Activated CD4-positive, CD25-positive, alpha-beta regulatory T cell treated with anti-CD3 and anti-CD28 coated beads, Interleukin-2, amount 50 U/mL, for 72 hours (primary cell): ENCODE measurements around the gene C15orf39.

Source experiments
- DNase-seq: peaks from one replicate; pipeline ENCODE4 v3.0.0; 2021

Gene C15orf39

DNA sequence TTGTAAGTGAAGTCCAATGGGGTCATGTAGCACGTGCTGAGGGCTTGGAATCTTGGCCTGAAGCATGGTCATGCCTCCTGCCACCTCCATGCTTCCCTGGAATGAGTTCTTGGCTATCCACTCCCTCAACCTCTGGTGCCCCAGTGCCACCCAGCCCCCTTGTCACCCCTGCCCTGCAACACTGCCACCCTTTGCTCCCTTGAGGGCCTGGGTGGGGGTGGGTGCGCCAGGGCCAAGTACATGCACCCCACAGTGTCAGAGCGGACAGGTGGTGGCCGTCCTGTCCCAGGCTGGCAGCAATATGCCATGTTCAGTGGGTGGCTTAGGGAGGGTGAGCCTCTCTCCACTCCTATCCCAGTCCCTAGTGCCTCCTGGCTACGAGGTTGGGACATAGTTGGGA, 27.6 kb upstream of the C15orf39 start:
- no peak for DNase-seq

DNA sequence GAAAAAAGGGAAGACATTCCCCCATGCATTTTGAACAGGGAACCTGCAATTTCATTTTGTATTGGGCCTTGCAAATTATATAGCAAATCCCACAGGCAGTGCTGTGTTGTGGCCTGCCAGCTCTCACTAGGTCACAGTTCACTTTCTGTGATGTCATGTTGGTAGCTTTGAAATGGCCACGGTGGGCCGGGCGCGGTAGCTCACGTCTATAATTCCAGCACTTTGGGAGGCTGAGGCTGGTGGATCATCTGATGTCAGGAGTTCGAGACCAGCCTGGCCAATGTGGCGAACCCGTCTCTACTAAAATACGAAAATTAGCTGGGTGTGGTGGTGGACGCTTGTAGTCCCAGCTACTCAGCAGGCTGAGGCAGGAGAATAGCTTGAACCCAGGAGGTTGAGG, 27.0 kb upstream of the C15orf39 start:
- DNase-seq = no peak

DNA sequence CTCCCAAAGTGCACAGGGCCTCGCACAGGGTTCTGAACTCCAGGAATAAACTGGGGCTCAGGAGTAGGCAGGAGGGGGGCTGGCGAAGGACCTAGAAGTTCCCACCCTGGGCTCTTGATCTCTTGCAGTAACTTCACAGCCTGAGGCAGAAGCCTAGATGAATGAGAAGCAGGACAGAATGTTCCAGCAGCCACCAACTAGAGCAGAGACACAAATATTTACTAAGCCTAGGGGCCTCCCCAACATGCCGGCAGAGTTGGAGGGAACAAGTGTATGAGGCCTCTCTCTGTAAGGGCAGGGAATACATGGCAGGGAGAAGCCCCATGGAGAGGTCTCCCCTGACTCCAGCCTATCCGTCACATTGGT, 25.3 kb upstream of the C15orf39 start:
- DNase-seq = no peak

- DNase-seq = no peak
Measured at GRCh38 chr15:75177360-75178071, 24.2 kb upstream of the C15orf39 start.

GRCh38 chr15:75178171-75178937, 23.3 kb upstream of the C15orf39 start:
- no peak for DNase-seq

DNA sequence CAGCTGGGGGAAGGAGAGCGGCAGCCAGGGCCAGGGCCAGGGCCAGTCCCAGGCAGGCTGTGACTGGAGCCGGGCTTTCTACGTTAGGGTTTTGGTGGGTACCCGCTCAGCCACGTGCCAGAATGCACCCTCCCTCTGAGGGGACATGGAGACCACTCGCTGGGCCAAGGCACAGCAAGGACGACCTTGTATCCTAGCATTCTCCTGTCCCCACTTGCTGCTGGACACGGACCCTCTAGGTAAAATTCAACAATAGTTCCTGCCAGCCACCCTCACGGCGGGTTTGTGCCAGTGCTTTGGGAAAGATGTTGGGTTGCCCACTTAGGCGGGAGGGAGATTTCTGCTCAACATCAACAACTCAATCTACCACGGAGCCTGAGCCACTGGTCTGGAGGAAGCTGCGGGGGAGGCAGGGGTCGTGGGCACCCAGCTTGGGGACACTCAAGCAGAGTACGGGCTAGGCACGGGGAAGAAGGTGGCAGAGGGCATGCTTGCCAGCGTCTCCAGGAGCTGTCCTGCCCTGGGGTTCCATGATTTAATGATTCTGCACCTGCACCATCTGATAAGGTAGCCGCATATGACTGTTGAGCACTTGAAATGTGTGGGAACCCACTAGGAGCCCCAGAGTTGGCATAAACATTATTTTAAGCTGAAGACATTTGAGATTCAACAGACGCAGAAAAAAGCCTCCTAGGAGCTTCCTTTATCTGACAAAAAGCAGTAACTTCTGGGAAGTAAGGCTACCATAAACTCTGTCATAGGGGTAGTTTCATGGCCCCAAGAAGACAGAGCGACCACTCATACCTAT, 22.5 kb upstream of the C15orf39 start:
- no peak for DNase-seq

- no peak for DNase-seq
Measured at GRCh38 chr15:75179746-75180140, 21.9 kb upstream of the C15orf39 start.

DNA sequence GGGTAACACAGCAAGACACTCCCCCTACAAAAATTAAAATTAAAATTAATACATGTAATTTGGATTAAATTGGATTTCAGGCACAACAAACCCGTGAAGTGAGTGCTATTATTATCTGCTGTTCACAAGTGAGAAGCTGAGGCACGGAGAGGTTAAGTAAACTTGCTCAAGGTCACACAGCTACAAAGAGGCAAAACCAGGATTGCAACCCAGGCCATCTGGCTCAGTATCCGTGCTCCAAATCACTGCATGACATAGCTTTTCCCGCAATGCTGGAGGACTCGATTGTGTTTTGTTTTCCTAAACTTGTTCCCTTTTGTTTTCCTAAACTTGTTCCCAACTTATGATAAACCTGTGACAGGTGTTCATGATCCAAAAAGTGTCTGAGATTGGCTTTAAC, 19.9 kb upstream of the C15orf39 start:
- DNase-seq = no peak

- no peak for DNase-seq
Measured at GRCh38 chr15:75182187-75183131, 19.2 kb upstream of the C15orf39 start.

- no peak for DNase-seq
Measured at GRCh38 chr15:75185271-75186029, 16.2 kb upstream of the C15orf39 start.

DNA sequence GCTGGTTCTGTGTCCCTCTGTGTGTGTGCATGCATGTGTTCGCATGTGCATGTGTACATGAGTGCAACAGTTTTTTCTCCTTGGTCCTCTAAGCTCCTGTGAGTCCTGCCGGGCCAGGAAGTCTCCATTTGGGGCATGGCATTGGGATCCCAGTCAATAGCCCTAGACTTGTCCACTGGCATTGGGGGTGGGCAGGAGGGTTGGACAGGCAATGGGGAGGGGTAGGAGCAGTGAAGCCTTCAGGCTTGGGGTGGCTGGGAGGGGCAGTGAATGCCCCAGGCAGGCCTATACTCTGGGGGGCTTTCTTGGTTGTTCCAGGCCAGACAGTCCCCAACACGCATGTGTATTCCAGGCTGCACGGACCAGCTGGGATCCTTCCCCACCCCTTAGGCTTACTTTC, 15.6 kb upstream of the C15orf39 start:
- no peak for DNase-seq

GRCh38 chr15:75188499-75188898, 13.2 kb upstream of the C15orf39 start:
- DNase-seq = no peak

DNA sequence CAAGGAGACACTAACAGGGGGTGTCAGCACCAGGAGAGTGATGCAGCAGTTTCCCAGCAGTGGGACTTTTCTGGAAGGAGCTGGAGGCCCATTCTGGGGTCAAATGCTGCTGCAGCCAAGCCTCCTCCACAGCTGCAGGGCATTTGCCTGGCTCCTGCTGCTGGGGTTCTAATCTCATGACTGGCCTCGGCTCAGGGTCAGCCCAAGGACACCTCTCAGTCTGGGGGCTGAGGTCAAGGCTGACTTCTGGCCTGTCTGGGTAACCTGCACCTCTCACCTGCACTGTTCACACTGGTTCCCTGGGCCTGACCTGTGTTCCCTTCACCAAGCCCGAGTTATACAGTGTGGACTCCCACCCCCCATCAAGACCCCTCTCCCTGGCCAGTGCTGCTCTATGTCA, 10.4 kb upstream of the C15orf39 start:
- no peak for DNase-seq

DNA sequence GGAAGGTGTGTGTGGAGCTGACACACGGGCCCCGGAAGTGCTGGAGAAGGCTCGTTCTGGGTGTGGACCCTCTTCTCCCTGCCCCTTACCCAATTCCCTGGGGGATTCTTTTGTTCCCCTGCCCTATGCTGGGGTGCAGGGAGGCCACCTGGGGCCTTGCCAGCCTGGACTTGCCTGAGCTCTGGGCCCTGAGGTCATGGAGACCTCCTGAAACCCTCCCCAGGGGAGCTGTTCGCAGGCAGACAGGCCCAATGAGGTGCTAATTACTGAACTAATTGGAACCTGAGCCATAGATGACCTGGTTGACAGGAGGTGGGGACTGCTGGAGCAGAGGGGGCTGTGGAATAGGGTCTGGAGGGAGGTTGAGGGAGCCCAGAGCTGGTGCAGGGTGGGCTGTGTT, 9.4 kb upstream of the C15orf39 start:
- DNase-seq = no peak

- DNase-seq = no peak
Measured at GRCh38 chr15:75193272-75193671, 8.4 kb upstream of the C15orf39 start.

- DNase-seq = no peak
Measured at GRCh38 chr15:75193976-75194375, 7.7 kb upstream of the C15orf39 start.

DNA sequence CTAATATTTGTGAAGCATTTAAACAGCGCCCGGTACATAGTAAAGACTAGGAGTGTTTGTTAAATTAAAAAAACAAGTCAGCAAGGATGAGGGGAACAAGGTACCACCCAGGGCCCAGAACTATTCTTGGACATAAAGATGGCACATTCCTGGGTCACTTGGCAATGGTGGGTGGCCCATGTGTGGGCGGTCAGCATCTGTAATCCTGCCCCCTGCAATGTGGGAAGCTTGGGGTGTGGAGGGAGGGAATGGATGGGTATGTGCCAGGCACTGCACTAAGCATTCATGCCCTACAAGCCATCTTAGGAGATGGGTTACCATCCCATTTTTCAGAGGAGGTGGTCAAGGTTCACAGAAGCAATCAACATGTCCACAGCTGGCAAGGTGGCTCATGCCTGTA, 7.3 kb upstream of the C15orf39 start:
- DNase-seq = no peak

DNA sequence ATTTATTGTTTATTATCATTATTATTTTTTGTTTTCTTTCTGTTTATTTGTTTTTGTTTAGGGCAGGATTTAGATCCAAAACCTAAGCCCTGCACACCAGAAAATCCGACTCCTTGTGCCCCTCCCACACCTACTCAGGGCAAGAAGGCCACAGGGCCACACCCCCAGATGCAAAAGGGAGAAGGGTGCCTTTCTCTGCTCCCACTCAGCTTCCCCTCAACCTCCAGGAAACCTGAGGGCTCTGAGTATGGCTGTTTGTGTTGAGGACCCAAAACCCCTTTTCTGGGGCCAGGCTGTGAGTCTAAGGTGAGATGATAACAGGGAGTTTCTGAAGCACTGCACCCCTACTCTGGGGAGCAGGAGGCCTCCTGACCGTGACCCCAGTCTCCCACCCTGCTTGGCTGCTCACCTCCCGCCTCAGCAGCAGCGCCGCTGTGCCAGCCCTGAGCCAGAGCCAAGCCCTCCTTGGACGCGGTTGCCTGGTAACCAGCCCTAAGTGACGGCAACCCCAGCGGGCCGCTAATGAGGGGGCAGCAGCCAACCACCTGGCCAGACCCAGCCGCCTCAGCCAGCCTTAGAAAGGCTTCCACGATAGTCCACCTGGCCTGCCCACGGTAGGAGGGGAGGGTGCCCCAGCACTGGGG, 6.4 kb upstream of the C15orf39 start:
- DNase-seq = no peak

- DNase-seq = no peak
Measured at GRCh38 chr15:75195766-75196241, 5.9 kb upstream of the C15orf39 start.

- no peak for DNase-seq
Measured at GRCh38 chr15:75197062-75197630, 4.5 kb upstream of the C15orf39 start.
